Osteoblast (primary cell): ENCODE results near the gene SPRN. TPM values are rescaled to one million over a fixed set of nuclear protein-coding genes. Genes with fewer than 3 reads are reported as not detected.

Experiments used
- DNase-seq: peaks from one replicate; pipeline ENCODE4 v3.0.0; 2011; ENCODE audit warnings: low spot score, mixed read lengths; ENCODE audit not compliant: insufficient read length; ENCODE audit errors: missing footprints
- H2AFZ ChIP-seq: 2 replicates; pipeline ENCODE4 v1.6.0; 2011; ENCODE audit warnings: mild to moderate bottlenecking, low read length
- H3K27ac ChIP-seq: 2 replicates; pipeline ENCODE4 v1.5.1; 2011; ENCODE audit warnings: mild to moderate bottlenecking, low read depth, low read length, moderate library complexity
- H3K27me3 ChIP-seq: 2 replicates; pipeline ENCODE4 v1.6.0; 2012; ENCODE audit warnings: mild to moderate bottlenecking, control low read depth, inconsistent platforms, low read length, moderate library complexity; ENCODE audit not compliant: insufficient read depth
- H3K36me3 ChIP-seq: 2 replicates; pipeline ENCODE4 v1.5.1; 2011; ENCODE audit warnings: mild to moderate bottlenecking, low read length, control low read depth, moderate library complexity; ENCODE audit not compliant: insufficient read depth
- H3K4me1 ChIP-seq: 2 replicates; pipeline ENCODE4 v1.5.1; 2011; ENCODE audit warnings: mild to moderate bottlenecking, low read length, control low read depth, moderate library complexity; ENCODE audit not compliant: insufficient read depth
- H3K4me2 ChIP-seq: 2 replicates; pipeline ENCODE4 v1.6.0; 2011; ENCODE audit warnings: mild to moderate bottlenecking, low read length; ENCODE audit not compliant: insufficient read depth
- H3K4me3 ChIP-seq: fragments of 200-600 bp; sonication (generic); 3 replicates; pipeline ENCODE4 v1.5.1; 2012; ENCODE audit warnings: mild to moderate bottlenecking, low read length, inconsistent platforms; ENCODE audit not compliant: insufficient read depth
- H3K79me2 ChIP-seq: 2 replicates; pipeline ENCODE4 v1.6.0; 2012; ENCODE audit warnings: mild to moderate bottlenecking, low read length, control low read depth, inconsistent platforms; ENCODE audit not compliant: insufficient read depth
- H3K9me3 ChIP-seq: 2 replicates; pipeline ENCODE4 v1.5.1; 2011; ENCODE audit warnings: low read depth, low read length, control low read depth
- H4K20me1 ChIP-seq: 2 replicates; pipeline ENCODE4 v1.6.0; 2012; ENCODE audit warnings: mild to moderate bottlenecking, low read length, control low read depth; ENCODE audit not compliant: insufficient read depth
- CTCF ChIP-seq: IDR thresholded peaks from 2 replicates; pipeline ENCODE4 v1.5.1; 2011; ENCODE audit warnings: mild to moderate bottlenecking, low read depth, low read length, moderate library complexity; ENCODE audit errors: extremely low read depth
- total RNA-seq: library from RNA; depleted of rRNA; stranded (reverse); fragments of >200 nt; gene quantifications from 2 replicates; pipeline ENCODE4 v1.2.3, GENCODE V29; 2012

Gene SPRN
- total RNA-seq, 1 donor: under 0.01 TPM

GRCh38 chr10:133384071-133384470 lies 40.4 kb downstream of the SPRN start:
- no peaks in the 10 kb centered on the region for H3K4me1 ChIP-seq
- H4K20me1 ChIP-seq: no peaks in the 10 kb centered on the region
- no peaks in the 10 kb centered on the region for H3K9me3 ChIP-seq
- no peak for TF ChIP-seq CTCF
- H3K4me3 ChIP-seq: no peak overlapping the region
- no peaks in the 10 kb centered on the region for H3K36me3 ChIP-seq
- H2AFZ ChIP-seq: no peak overlapping the region
- H3K27ac ChIP-seq: no peak overlapping the region
- H3K79me2 ChIP-seq: no peaks in the 10 kb centered on the region
- H3K27me3 ChIP-seq: no peaks in the 10 kb centered on the region
- no peak for DNase-seq
- H3K4me2 ChIP-seq: no peak overlapping the region

GRCh38 chr10:133383551-133383950 lies 40.9 kb downstream of the SPRN start:
- Histone ChIP-seq H3K27me3 (no peaks in the 10 kb centered on the region), H3K4me2 (no peak overlapping the region), H3K79me2 (no peaks in the 10 kb centered on the region), H2AFZ (no peak overlapping the region), H3K9me3 (no peaks in the 10 kb centered on the region), H3K4me3 (no peak overlapping the region), H4K20me1 (no peaks in the 10 kb centered on the region), H3K4me1 (no peaks in the 10 kb centered on the region), H3K27ac (no peak overlapping the region), H3K36me3 (no peaks in the 10 kb centered on the region)
- TF ChIP-seq CTCF: no peak
- DNase-seq: no peak

- H2AFZ ChIP-seq: no peak overlapping the region
Observed at GRCh38 chr10:133381036-133381435, 43.4 kb downstream of the SPRN start.

More at GRCh38 chr10:133381036-133381435, 43.4 kb downstream of the SPRN start:
- DNase-seq: no peak
- Histone ChIP-seq H3K9me3 (no peaks in the 10 kb centered on the region), H3K4me3 (no peak overlapping the region), H3K4me2 (no peak overlapping the region), H3K36me3 (no peaks in the 10 kb centered on the region), H3K79me2 (no peaks in the 10 kb centered on the region), H3K4me1 (no peaks in the 10 kb centered on the region), H3K27ac (no peak overlapping the region), H4K20me1 (no peaks in the 10 kb centered on the region), H3K27me3 (no peaks in the 10 kb centered on the region)
- no peak for TF ChIP-seq CTCF
